Measurements from ENCODE around the gene SGK1. TPM values are rescaled to one million over a fixed set of nuclear protein-coding genes. Genes with fewer than 3 reads are reported as not detected.

The SGK1 gene
- total RNA-seq, 1 experiment from 2014 or later = 23.2 TPM

DNA sequence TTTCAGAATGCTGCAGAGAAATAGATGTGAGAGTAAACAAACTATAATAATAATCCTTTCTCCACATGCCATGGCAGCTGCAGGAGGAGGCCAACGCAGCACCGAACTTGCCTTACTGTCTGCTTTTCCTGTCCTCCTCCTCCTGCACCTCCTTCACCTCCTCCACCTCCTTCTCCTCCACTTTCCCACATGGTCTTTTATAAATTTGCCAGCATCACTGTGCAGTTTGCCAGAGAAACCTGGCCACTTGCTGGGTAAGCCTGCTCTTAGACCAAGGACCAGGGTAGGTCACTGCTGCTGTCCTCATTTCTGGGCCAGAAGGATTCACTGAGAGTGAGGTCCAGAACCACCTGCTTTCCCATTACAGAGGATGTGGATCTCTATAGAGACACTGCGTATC is 8.7 kb downstream of the SGK1 start (continued):
- TF ChIP-seq, protein P1, sequence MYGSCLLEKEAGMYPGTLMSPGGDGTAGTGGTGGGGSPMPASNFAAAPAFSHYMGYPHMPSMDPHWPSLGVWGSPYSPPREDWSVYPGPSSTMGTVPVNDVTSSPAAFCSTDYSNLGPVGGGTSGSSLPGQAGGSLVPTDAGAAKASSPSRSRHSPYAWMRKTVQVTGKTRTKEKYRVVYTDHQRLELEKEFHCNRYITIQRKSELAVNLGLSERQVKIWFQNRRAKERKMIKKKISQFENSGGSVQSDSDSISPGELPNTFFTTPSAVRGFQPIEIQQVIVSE (CRISPR knock-in tag; IDR thresholded peaks at IDR 0.05; ENCODE audit: borderline replicate concordance) = no peak
- TF ChIP-seq TP53 (CRISPR knock-in tag; IDR thresholded peaks at IDR 0.05) = no peak

DNA sequence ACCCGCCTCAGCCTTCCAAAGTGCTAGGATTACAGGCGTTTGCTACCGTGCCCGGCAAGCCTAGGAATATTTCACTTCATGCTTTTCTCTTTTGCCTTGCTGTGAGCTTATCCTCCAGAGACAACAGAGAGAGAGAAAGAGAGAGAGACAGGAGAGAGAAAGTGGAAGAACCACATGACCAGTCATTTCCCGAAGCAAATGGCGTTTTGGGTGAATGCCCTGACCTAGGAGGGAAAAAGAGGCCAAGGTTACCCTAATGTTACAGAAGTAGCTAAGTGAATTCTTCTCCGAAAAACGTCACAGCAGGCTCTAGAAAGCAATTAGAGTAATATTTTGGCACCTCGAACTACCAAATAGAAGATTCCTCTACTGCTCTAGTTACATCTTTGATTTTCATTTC is 9.1 kb downstream of the SGK1 start:
- H3K4me1 Mint-ChIP-seq = peaks cover 34% of the 10 kb centered on the region
- no peak for DNase-seq (ENCODE audit: low spot score)
- H3K36me3 Mint-ChIP-seq = no peaks in the 10 kb centered on the region
- POLR2A ChIA-PET = no interaction called here
- no peak overlapping the region for H3K4me3 Mint-ChIP-seq
- TF ChIP-seq, protein P2, sequence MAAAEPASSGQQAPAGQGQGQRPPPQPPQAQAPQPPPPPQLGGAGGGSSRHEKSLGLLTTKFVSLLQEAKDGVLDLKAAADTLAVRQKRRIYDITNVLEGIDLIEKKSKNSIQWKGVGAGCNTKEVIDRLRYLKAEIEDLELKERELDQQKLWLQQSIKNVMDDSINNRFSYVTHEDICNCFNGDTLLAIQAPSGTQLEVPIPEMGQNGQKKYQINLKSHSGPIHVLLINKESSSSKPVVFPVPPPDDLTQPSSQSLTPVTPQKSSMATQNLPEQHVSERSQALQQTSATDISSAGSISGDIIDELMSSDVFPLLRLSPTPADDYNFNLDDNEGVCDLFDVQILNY (CRISPR knock-in tag; IDR thresholded peaks at IDR 0.05) = no peak
- TF ChIP-seq FOXP4 (CRISPR knock-in tag; IDR thresholded peaks at IDR 0.05) (no peak), CREM (CRISPR knock-in tag; IDR thresholded peaks at IDR 0.05) (no peak), ZNF396 (CRISPR knock-in tag; IDR thresholded peaks at IDR 0.05; ENCODE audit: borderline replicate concordance) (no peak), ZNF532 (CRISPR knock-in tag; IDR thresholded peaks at IDR 0.05; ENCODE audit: borderline replicate concordance) (no peak), CREB1 (CRISPR knock-in tag; IDR thresholded peaks at IDR 0.05) (no peak), ATF1 (CRISPR knock-in tag; IDR thresholded peaks at IDR 0.05) (no peak), NR2C2 (CRISPR knock-in tag; IDR thresholded peaks at IDR 0.05) (no peak), ESRRA (CRISPR knock-in tag; IDR thresholded peaks at IDR 0.05; ENCODE audit: borderline replicate concordance) (no peak), ARID4B (CRISPR knock-in tag; IDR thresholded peaks at IDR 0.05; ENCODE audit: borderline replicate concordance) (no peak), FOXJ3 (CRISPR knock-in tag; IDR thresholded peaks at IDR 0.05; ENCODE audit: borderline replicate concordance) (no peak), FOXK1 (CRISPR knock-in tag; IDR thresholded peaks at IDR 0.05) (no peak), ZNF671 (CRISPR knock-in tag; IDR thresholded peaks at IDR 0.05) (no peak), NFE2L1 (CRISPR knock-in tag; IDR thresholded peaks at IDR 0.05) (no peak)
- TF ChIP-seq, protein P3, sequence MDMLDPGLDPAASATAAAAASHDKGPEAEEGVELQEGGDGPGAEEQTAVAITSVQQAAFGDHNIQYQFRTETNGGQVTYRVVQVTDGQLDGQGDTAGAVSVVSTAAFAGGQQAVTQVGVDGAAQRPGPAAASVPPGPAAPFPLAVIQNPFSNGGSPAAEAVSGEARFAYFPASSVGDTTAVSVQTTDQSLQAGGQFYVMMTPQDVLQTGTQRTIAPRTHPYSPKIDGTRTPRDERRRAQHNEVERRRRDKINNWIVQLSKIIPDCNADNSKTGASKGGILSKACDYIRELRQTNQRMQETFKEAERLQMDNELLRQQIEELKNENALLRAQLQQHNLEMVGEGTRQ (CRISPR knock-in tag; IDR thresholded peaks at IDR 0.05) = no peak
- TF ChIP-seq, protein P4, sequence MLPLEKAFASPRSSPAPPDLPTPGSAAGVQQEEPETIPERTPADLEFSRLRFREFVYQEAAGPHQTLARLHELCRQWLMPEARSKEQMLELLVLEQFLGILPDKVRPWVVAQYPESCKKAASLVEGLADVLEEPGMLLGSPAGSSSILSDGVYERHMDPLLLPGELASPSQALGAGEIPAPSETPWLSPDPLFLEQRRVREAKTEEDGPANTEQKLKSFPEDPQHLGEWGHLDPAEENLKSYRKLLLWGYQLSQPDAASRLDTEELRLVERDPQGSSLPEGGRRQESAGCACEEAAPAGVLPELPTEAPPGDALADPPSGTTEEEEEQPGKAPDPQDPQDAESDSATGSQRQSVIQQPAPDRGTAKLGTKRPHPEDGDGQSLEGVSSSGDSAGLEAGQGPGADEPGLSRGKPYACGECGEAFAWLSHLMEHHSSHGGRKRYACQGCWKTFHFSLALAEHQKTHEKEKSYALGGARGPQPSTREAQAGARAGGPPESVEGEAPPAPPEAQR (CRISPR knock-in tag; IDR thresholded peaks at IDR 0.05) = no peak
- no peaks in the 10 kb centered on the region for H3K9me3 Mint-ChIP-seq
- no peak overlapping the region for H3K27ac Mint-ChIP-seq
- CTCF ChIA-PET = interaction anchor here (0.5 kb wide), 1 partner anchor 369 kb away, joined by 3 read pairs; no protein-coding TSS in a partner anchor
- peaks cover 21% of the 10 kb centered on the region for H3K27me3 Mint-ChIP-seq (ENCODE audit: low read depth)
- ATAC-seq = no peak
